Measurements from ENCODE around the gene SGCB.

DNA sequence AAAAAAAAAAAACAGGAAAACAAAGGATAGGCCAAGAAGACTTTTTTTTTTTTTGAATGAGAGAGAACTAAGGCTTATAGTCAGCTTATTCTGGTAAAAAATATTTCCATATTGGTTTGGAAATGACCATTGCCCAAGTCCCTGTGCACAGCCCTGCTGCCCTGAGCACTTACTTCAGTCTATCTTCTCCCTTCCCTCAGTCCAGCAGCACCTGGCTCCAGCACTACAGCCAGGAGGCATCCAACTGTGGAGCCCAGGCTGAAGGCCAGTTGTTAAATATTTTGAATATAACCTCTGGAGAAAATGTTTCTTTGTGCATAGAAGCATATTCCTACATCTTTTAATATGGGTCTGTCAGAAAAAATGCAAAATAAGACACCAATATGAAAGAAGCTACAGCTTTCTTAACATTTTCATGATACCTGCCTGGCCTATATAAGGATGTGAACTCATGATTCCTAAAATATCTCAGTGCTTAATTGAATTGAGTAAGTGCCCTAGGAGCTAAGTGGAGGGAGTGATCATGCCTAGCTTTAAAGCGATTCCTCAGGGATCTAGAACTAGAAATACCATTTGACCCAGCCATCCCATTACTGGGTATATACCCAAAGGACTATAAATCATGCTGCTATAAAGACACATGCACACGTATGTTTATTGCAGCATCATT lies 32.4 kb downstream of the SGCB start:
- TF ChIP-seq CTCF (IDR thresholded peaks at IDR 0.05), result no peak
- no peak for TF ChIP-seq POLR2A (IDR thresholded peaks at IDR 0.05)
